ENCODE results near the gene SLC9A3. TPM values are rescaled to one million over a fixed set of nuclear protein-coding genes. Genes with fewer than 3 reads are reported as not detected.

The SLC9A3 gene
- total RNA-seq, 1 experiment from 2014 or later, result 1.9 TPM

DNA sequence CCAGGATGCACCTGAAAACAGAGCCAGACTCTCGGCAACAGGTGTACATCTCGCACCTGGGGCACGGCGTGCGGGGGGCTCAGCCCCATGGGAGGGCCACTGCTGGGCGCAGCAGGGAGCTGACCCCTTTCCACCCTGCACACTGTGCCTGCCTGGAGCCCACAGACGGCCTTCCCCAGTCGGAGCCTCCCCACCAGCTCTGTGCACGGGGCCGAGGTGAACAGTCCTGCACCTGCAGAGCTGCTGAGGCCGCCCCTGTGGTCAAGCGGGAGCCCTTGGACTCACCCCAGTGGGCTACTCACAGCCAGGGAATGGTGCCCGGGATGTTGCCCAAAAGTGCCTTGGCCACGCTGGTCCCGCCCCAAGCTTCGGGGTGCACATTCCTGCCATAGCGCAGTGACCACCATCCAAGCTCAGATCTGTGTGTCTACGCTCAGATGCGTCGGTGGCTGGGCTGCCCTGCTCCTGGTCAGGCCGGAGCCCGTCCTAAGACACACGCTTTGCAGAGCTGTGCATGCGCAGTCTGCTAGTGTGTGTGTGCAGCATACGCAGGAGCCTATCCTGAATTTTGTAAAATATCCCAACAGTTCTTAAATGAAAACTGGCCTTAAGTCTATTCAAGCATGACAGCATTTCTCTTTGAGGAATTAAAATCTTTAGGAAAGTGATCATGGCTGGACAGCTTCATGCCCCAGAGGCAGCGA, 89.7 kb downstream of the SLC9A3 start:
- H3K4me1 ChIP-seq (ENCODE audit: insufficient read depth, low read length, poor library complexity, severe bottlenecking), result no peaks in the 10 kb centered on the region
- no peak for TF ChIP-seq EZH2 (IDR thresholded peaks at IDR 0.05; ENCODE audit: borderline replicate concordance, low read depth, low read length, poor library complexity, severe bottlenecking)
- TF ChIP-seq, protein P1, sequence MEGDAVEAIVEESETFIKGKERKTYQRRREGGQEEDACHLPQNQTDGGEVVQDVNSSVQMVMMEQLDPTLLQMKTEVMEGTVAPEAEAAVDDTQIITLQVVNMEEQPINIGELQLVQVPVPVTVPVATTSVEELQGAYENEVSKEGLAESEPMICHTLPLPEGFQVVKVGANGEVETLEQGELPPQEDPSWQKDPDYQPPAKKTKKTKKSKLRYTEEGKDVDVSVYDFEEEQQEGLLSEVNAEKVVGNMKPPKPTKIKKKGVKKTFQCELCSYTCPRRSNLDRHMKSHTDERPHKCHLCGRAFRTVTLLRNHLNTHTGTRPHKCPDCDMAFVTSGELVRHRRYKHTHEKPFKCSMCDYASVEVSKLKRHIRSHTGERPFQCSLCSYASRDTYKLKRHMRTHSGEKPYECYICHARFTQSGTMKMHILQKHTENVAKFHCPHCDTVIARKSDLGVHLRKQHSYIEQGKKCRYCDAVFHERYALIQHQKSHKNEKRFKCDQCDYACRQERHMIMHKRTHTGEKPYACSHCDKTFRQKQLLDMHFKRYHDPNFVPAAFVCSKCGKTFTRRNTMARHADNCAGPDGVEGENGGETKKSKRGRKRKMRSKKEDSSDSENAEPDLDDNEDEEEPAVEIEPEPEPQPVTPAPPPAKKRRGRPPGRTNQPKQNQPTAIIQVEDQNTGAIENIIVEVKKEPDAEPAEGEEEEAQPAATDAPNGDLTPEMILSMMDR (conservative IDR thresholded peaks at IDR 0.05; ENCODE audit: low read depth, low read length), result no peak
- intact Hi-C loops (cut with micrococcal nuclease; ENCODE audit: unreplicated experiment), result loop anchor here (5.0 kb wide), 1 partner anchor 117 kb away; no protein-coding TSS in a partner anchor
- no peak for DNase-seq (ENCODE audit: low spot score)
- no peaks in the 10 kb centered on the region for H3K36me3 ChIP-seq (ENCODE audit: insufficient read depth, low read length, poor library complexity, severe bottlenecking)
- H3K27me3 ChIP-seq (replicated peaks; ENCODE audit: insufficient read depth, low read depth, low read length, poor library complexity), result no peaks in the 10 kb centered on the region
- no peak overlapping the region for H3K27ac ChIP-seq (ENCODE audit: low read depth, low read length, poor library complexity, severe bottlenecking)
- ChIA-PET POLR2A (ENCODE audit: low non-redundant PET) (no interaction called here), CTCF (no interaction called here)
- no TSS peak for BruUV-seq (replicated peaks)
- H3K9me3 ChIP-seq (ENCODE audit: low read depth, low read length, poor library complexity, severe bottlenecking), result no peaks in the 10 kb centered on the region
- H3K4me3 ChIP-seq (ENCODE audit: low read depth, low read length, poor library complexity, severe bottlenecking), result no peak overlapping the region

DNA sequence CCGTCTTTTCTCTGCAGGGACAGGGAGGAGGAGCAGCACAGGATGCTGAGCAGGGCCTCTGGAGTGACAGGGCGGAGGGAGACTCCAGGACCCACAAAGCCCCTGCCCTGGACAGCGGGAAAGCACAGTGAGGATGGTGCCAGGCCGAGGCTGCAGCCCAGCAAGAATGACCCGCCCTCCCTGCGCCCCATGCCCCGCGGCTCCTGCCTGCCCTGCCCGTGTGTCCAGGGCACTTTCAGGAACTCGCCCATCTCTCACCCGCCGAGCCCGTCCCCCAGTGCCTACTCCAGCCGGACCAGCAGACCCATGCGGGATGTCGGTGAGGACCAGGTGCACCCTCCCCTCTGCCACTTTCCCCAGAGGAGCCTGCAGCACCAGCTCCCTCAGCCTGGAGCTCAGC, 90.4 kb downstream of the SLC9A3 start:
- DNase-seq (ENCODE audit: low spot score), result no peak
- Histone ChIP-seq H3K4me1 (ENCODE audit: insufficient read depth, low read length, poor library complexity, severe bottlenecking) (no peaks in the 10 kb centered on the region), H3K27ac (ENCODE audit: low read depth, low read length, poor library complexity, severe bottlenecking) (no peak overlapping the region), H3K27me3 (replicated peaks; ENCODE audit: insufficient read depth, low read depth, low read length, poor library complexity) (no peaks in the 10 kb centered on the region), H3K4me3 (ENCODE audit: low read depth, low read length, poor library complexity, severe bottlenecking) (no peak overlapping the region), H3K36me3 (ENCODE audit: insufficient read depth, low read length, poor library complexity, severe bottlenecking) (no peaks in the 10 kb centered on the region), H3K9me3 (ENCODE audit: low read depth, low read length, poor library complexity, severe bottlenecking) (no peaks in the 10 kb centered on the region)
- intact Hi-C loops (cut with micrococcal nuclease; ENCODE audit: unreplicated experiment), result loop anchor here (5.0 kb wide), 1 partner anchor 117 kb away; no protein-coding TSS in a partner anchor
- ChIA-PET POLR2A (ENCODE audit: low non-redundant PET) (no interaction called here), CTCF (no interaction called here)
- BruUV-seq (replicated peaks), result no TSS peak
- TF ChIP-seq, protein P1 (conservative IDR thresholded peaks at IDR 0.05; ENCODE audit: low read depth, low read length), result no peak
- TF ChIP-seq EZH2 (IDR thresholded peaks at IDR 0.05; ENCODE audit: borderline replicate concordance, low read depth, low read length, poor library complexity, severe bottlenecking), result no peak

DNA sequence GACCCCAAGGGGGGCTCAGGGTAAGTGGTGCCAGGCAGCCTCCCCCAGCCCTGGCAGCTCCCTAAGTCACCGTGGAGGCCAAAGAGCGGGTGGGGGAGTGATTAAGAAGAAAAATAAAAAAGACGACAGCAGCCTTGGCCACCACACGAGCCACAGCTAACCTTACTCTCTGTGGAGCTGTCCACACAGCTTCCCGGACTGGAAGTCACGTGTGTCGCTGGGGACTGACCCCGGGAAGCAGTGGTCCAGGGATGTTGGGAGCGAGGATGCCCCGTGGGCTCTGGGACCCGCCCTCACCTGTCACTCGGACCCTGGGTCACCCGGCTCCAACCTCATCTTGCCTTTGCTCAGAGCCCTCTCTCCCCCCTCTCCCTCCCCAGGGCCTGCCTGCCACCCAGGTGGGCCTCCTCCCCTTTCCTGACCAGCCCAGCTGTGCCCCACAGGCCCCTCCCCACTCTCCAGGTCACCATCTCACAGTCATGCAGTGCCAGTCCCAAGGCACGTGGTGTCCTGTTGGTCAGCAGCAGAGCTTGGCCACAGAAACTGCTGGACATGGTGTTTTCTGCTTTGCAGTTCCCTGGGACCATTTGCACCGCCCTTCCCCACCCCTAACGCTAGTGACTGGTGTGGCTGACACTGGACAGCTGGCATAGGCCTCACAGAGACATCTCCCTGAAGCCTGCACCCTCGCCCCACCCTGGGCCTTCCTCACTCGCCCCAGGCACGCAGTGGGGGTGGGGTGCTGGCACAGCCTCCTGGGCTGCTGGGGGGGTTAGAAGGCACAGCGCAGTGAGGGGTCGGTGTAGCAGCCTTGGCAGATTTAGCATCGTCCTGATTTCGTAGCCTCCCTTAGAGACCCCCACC, 91.1 kb downstream of the SLC9A3 start:
- no peak for TF ChIP-seq EZH2 (IDR thresholded peaks at IDR 0.05; ENCODE audit: borderline replicate concordance, low read depth, low read length, poor library complexity, severe bottlenecking)
- POLR2A ChIA-PET (ENCODE audit: low non-redundant PET), result interaction anchor here (0.6 kb wide), 1 partner anchor 28 kb away, joined by 8 read pairs; no protein-coding TSS in a partner anchor
- H3K36me3 ChIP-seq (ENCODE audit: insufficient read depth, low read length, poor library complexity, severe bottlenecking), result no peaks in the 10 kb centered on the region
- no peak overlapping the region for H3K4me3 ChIP-seq (ENCODE audit: low read depth, low read length, poor library complexity, severe bottlenecking)
- H3K4me1 ChIP-seq (ENCODE audit: insufficient read depth, low read length, poor library complexity, severe bottlenecking), result no peaks in the 10 kb centered on the region
- no TSS peak for BruUV-seq (replicated peaks)
- H3K9me3 ChIP-seq (ENCODE audit: low read depth, low read length, poor library complexity, severe bottlenecking), result no peaks in the 10 kb centered on the region
- intact Hi-C loops (cut with micrococcal nuclease; ENCODE audit: unreplicated experiment), result loop anchor here (5.0 kb wide), 1 partner anchor 116 kb away; no protein-coding TSS in a partner anchor
- CTCF ChIA-PET, result interaction anchor here (2.4 kb wide), 1 partner anchor 116 kb away, joined by 7 read pairs; no protein-coding TSS in a partner anchor
- no peak overlapping the region for H3K27ac ChIP-seq (ENCODE audit: low read depth, low read length, poor library complexity, severe bottlenecking)
- DNase-seq (ENCODE audit: low spot score), result no peak
- H3K27me3 ChIP-seq (replicated peaks; ENCODE audit: insufficient read depth, low read depth, low read length, poor library complexity), result no peaks in the 10 kb centered on the region

Data from A673 (cell line).